Measurements from ENCODE around the gene SSU72. TPM values are rescaled to one million over a fixed set of nuclear protein-coding genes. Genes with fewer than 3 reads are reported as not detected.

SSU72 gene
- total and polyA plus RNA-seq, 2 donors (not counting 3 experiments of a cell fraction or from before 2014, with no cell fraction given): 85.9 to 129 TPM

GRCh38 chr1:1543706-1544099 is 31.0 kb downstream of the SSU72 start:
- H3K36me3 ChIP-seq (ENCODE audit: control insufficient read depth in 2 of 2, extremely low read depth in 1 of 2, insufficient read depth in 2 of 2, low read length in 2 of 2): peaks cover 0 to 8% of the 10 kb centered on the region in 2 experiments
- dilution Hi-C loops (cut with MboI; ENCODE audit: extremely low pct_ligation_motif_present, low sequenced_read_pairs): no loop called here
- peaks cover 8% of the 10 kb centered on the region for H3K79me2 ChIP-seq (ENCODE audit: control insufficient read depth, insufficient read depth, low read length)
- BruUV-seq (replicated peaks): no TSS peak
- H3K9me3 ChIP-seq (replicated peaks; ENCODE audit: control insufficient read depth, insufficient read depth, low read length): no peaks in the 10 kb centered on the region
- H4K20me1 ChIP-seq (replicated peaks; ENCODE audit: control insufficient read depth, extremely low read depth, insufficient read depth, low read length): no peaks in the 10 kb centered on the region
- no peak overlapping the region for H3K4me2 ChIP-seq (ENCODE audit: insufficient read depth, low read length)
- no peak overlapping the region for H3K4me3 ChIP-seq (replicated peaks in 1 of 3; ENCODE audit: insufficient read depth in 1 of 3, low read depth in 1 of 3, low read length in 3 of 3)
- H3K9me1 ChIP-seq (replicated peaks; ENCODE audit: control insufficient read depth, extremely low read depth, insufficient read depth, low read length): no peaks in the 10 kb centered on the region
- H3K27ac ChIP-seq (ENCODE audit: insufficient read depth, low read depth, low read length): no peak overlapping the region
- no peak for FAIRE-seq
- TF ChIP-seq MYC (IDR thresholded peaks at IDR 0.05; ENCODE audit: low read depth, low read length): no peak
- no peak for TF ChIP-seq FOS (IDR thresholded peaks at IDR 0.05; ENCODE audit: borderline replicate concordance, insufficient read depth, low read length)
- no peak for TF ChIP-seq CTCF (IDR thresholded peaks at IDR 0.05; ENCODE audit: extremely low read depth in 1 of 2, insufficient read depth in 1 of 2, low read depth in 1 of 2, low read length in 2 of 2)
- no peak for TF ChIP-seq JUN (IDR thresholded peaks at IDR 0.05; ENCODE audit: borderline replicate concordance, insufficient read depth, insufficient read length, low read depth)
- no peak for TF ChIP-seq GATA2 (IDR thresholded peaks at IDR 0.05; ENCODE audit: insufficient read depth, insufficient read length, low read depth, low read length)
- TF ChIP-seq POLR2A (IDR thresholded peaks at IDR 0.05; ENCODE audit: low read depth, low read length): no peak
- TF ChIP-seq MAX (IDR thresholded peaks at IDR 0.05; ENCODE audit: insufficient read depth, insufficient read length): no peak
- no peak for TF ChIP-seq EZH2 (IDR thresholded peaks at IDR 0.05; ENCODE audit: borderline replicate concordance, low read depth, low read length, severe bottlenecking)
- no peak for TF ChIP-seq POLR2AphosphoS5 (IDR thresholded peaks at IDR 0.05; ENCODE audit: insufficient read depth, low read depth, low read length)
- no peak overlapping the region for H2AFZ ChIP-seq (ENCODE audit: low read depth, low read length)
- intact Hi-C loops (cut with micrococcal nuclease): no loop called here
- DNase-seq (ENCODE audit: low read depth, low spot score): no peak
- ChIA-PET POLR2A (no interaction called here), CTCF (no interaction called here)
- H3K4me1 ChIP-seq (ENCODE audit: control insufficient read depth, extremely low read depth, insufficient read depth, low read length): peaks cover 14% of the 10 kb centered on the region
- no peak overlapping the region for H3K9ac ChIP-seq (replicated peaks; ENCODE audit: extremely low read depth, insufficient read depth, low read length)
- H3K27me3 ChIP-seq (ENCODE audit: control insufficient read depth in 2 of 2, insufficient read depth in 2 of 2, low read length in 2 of 2): no peaks in the 10 kb centered on the region
